GM21423 (cell line): ENCODE results near the gene CRTC1.

ENCODE experiments used
- ATAC-seq: cut with Tn5 transposase; IDR thresholded peaks from one replicate; pipeline ENCODE4 v1.9.1; 2021; ENCODE audit warnings: mild to moderate bottlenecking, moderate library complexity; ENCODE audit not compliant: unreplicated experiment

The CRTC1 gene

GRCh38 chr19:18780631-18781030 is 97.2 kb downstream of the CRTC1 start:
- ATAC-seq: no peak

GRCh38 chr19:18781047-18781600 is 97.6 kb downstream of the CRTC1 start:
- no peak for ATAC-seq

- no peak for ATAC-seq
Observed at GRCh38 chr19:18781885-18782527, 98.5 kb downstream of the CRTC1 start.

- ATAC-seq: no peak
Observed at GRCh38 chr19:18782559-18783225, 99.2 kb downstream of the CRTC1 start.

GRCh38 chr19:18783958-18784785 is 100.7 kb downstream of the CRTC1 start:
- no peak for ATAC-seq

GRCh38 chr19:18784786-18785120 is 101.3 kb downstream of the CRTC1 start:
- no peak for ATAC-seq

GRCh38 chr19:18785179-18786124 is 102.0 kb downstream of the CRTC1 start:
- ATAC-seq: no peak

GRCh38 chr19:18788529-18789421 is 105.3 kb downstream of the CRTC1 start:
- ATAC-seq: no peak

GRCh38 chr19:18789422-18789869 is 106.0 kb downstream of the CRTC1 start:
- ATAC-seq: no peak

GRCh38 chr19:18789883-18790565 is 106.5 kb downstream of the CRTC1 start:
- no peak for ATAC-seq

GRCh38 chr19:18790566-18791314 is 107.3 kb downstream of the CRTC1 start, which contains the start of gene COMP:
COMP (minus strand) TSS chr19:18791305; CDS start chr19:18791269, 36 bp downstream.
- ATAC-seq: no peak

GRCh38 chr19:18791315-18791678 is 107.8 kb downstream of the CRTC1 start:
- ATAC-seq: no peak

- ATAC-seq: no peak
Observed at GRCh38 chr19:18792661-18793060, 109.2 kb downstream of the CRTC1 start.

GRCh38 chr19:18793144-18794028 is 109.9 kb downstream of the CRTC1 start:
- no peak for ATAC-seq

GRCh38 chr19:18794029-18794313 is 110.5 kb downstream of the CRTC1 start:
- ATAC-seq: no peak

GRCh38 chr19:18794692-18795091 is 111.2 kb downstream of the CRTC1 start:
- no peak for ATAC-seq

GRCh38 chr19:18795540-18795939 is 112.1 kb downstream of the CRTC1 start:
- ATAC-seq: no peak
